K562 (cell line): ENCODE results near the gene MRPS26. TPM values are rescaled to one million over a fixed set of nuclear protein-coding genes. Genes with fewer than 3 reads are reported as not detected.

Experiments
- ATAC-seq: fragments of 200-7000 bp; cut with Tn5 transposase; 3 replicates; pipeline ENCODE4 v1.9.1; 2020; ENCODE audit warnings: moderate library complexity
- BruUV-seq: library from RNA; stranded (reverse); fragments of 400-500 nt; replicated peaks from 2 replicates; lab custom pipeline; 2021; lab: Mats Ljungman, UMichigan
- CTCF ChIA-PET: fragments of 300-600 bp; formaldehyde crosslinking; extraction: SDS; loops from one replicate; lab custom pipeline; 2021; ENCODE audit warnings: low intra/inter-chr PET ratio; lab: Yijun Ruan, JAX
- POLR2A ChIA-PET: fragments of 300-600, 350-650 bp; sonication (Branson Sonifier 250); formaldehyde crosslinking; extraction: SDS; loops from one replicate; lab custom pipeline; 2021; ENCODE audit warnings: antibody characterized with exemption, inconsistent platforms; lab: Yijun Ruan, JAX
- DNase-seq, 4 experiments: peaks; one replicate each; pipeline versions ENCODE4 v3.0.0 to v3.0.0-alpha.2; 2011 to 2018; ENCODE audit warnings: low spot score in 3 of 4, mixed read lengths in 3 of 4; ENCODE audit errors: extremely low read depth in 1 of 4
- FAIRE-seq: peaks from 2 replicates; lab custom pipeline; 2011; peaks lifted over from hg19 to GRCh38; lab: Jason Lieb, UNC
- H2AFZ ChIP-seq: 2 replicates; pipeline ENCODE4 v1.6.0; 2011; ENCODE audit warnings: low read depth, low read length, control low read depth, inconsistent platforms
- H3K27ac ChIP-seq: fragments of 200-600 bp; 3 replicates; pipeline ENCODE4 v1.8.0; 2011; ENCODE audit warnings: low read depth, mild to moderate bottlenecking, control low read depth, inconsistent platforms, low read length, moderate library complexity, mixed read lengths; ENCODE audit errors: extremely low read depth
- H3K27me3 ChIP-seq, 2 experiments: fragments of 300-600 bp in 1 of 2; 2 replicates in 1 of 2; 3 replicates in 1 of 2; pipeline versions ENCODE4 v1.6.0 to v1.8.0; 2011; ENCODE audit warnings: inconsistent platforms in 2 of 2, low read length in 2 of 2, mild to moderate bottlenecking in 1 of 2, mixed read lengths in 1 of 2, moderate library complexity in 1 of 2; ENCODE audit not compliant: control insufficient read depth in 2 of 2, insufficient read depth in 2 of 2
- H3K36me3 ChIP-seq: fragments of 300-600 bp; 3 replicates; pipeline ENCODE4 v1.8.0; 2011; ENCODE audit warnings: mild to moderate bottlenecking, low read length, inconsistent platforms; ENCODE audit not compliant: control insufficient read depth, insufficient read depth
- H3K4me1 ChIP-seq, 2 experiments: fragments of 200-600 bp in 1 of 2; replicated peaks in 1 of 2; 2 replicates in 1 of 2; 3 replicates in 1 of 2; pipeline versions ENCODE4 v1.5.1 to v1.8.0; 2011; ENCODE audit warnings: inconsistent platforms in 2 of 2, low read length in 2 of 2, mild to moderate bottlenecking in 1 of 2, mixed read lengths in 1 of 2, moderate library complexity in 1 of 2; ENCODE audit not compliant: control insufficient read depth in 2 of 2, insufficient read depth in 2 of 2
- H3K4me2 ChIP-seq: 2 replicates; pipeline ENCODE4 v1.6.1; 2011; ENCODE audit warnings: low read length, control low read depth, inconsistent platforms, mixed read lengths; ENCODE audit not compliant: insufficient read depth
- H3K4me3 ChIP-seq: fragments of 200-600 bp; sonication (generic), shearing (Covaris generic); 2 replicates; pipeline ENCODE4 v1.5.1; 2016; ENCODE audit warnings: control low read depth, inconsistent platforms
- H3K79me2 ChIP-seq: fragments of 200-600 bp; 3 replicates; pipeline ENCODE4 v1.8.0; 2011; ENCODE audit warnings: low read length, inconsistent platforms; ENCODE audit not compliant: control insufficient read depth, insufficient read depth
- H3K9ac ChIP-seq, 2 experiments: 2 replicates each; pipeline versions ENCODE4 v1.6.0 to v1.6.1; 2011; ENCODE audit warnings: low read depth in 2 of 2, low read length in 2 of 2, control low read depth in 1 of 2, inconsistent platforms in 1 of 2, mild to moderate bottlenecking in 1 of 2, mixed read lengths in 1 of 2; ENCODE audit not compliant: insufficient read depth in 1 of 2
- H3K9me1 ChIP-seq: one replicate; pipeline ENCODE4 v1.6.0; 2011; ENCODE audit warnings: inconsistent platforms, mild to moderate bottlenecking, low read length, moderate library complexity; ENCODE audit not compliant: control insufficient read depth, insufficient read depth
- H3K9me3 ChIP-seq: replicated peaks from 2 replicates; pipeline ENCODE4 v1.5.1; 2011; ENCODE audit warnings: low read depth, low read length, inconsistent platforms; ENCODE audit not compliant: control insufficient read depth, insufficient read depth
- H4K20me1 ChIP-seq: replicated peaks from 2 replicates; pipeline ENCODE4 v1.6.1; 2011; ENCODE audit warnings: low read length, inconsistent platforms, mixed read lengths; ENCODE audit not compliant: control insufficient read depth, insufficient read depth
- ARID1B ChIP-seq: fragments of 450-650 bp; IDR thresholded peaks from 2 replicates; pipeline ENCODE4 v1.6.1; 2016; ENCODE audit warnings: antibody characterized with exemption, mild to moderate bottlenecking, inconsistent platforms
- CBFA2T2 ChIP-seq: fragments of 450-650 bp; conservative IDR thresholded peaks from 2 replicates; pipeline ENCODE4 v1.6.1; 2017; ENCODE audit warnings: mild to moderate bottlenecking
- CREBBP ChIP-seq: IDR thresholded peaks from one replicate; pipeline ENCODE4 v1.6.1; 2012; ENCODE audit warnings: low read depth, mild to moderate bottlenecking, control low read depth, inconsistent platforms, low read length
- DPF2 ChIP-seq: fragments of 450-650 bp; IDR thresholded peaks from 2 replicates; pipeline ENCODE4 v1.6.1; 2016
- ERF ChIP-seq: fragments of 450-650 bp; formaldehyde crosslinking; IDR thresholded peaks from 2 replicates; pipeline ENCODE4 v1.4.0; 2020; ENCODE audit warnings: mild to moderate bottlenecking, mixed read lengths
- HDAC3 ChIP-seq: fragments of 450-650 bp; IDR thresholded peaks from 2 replicates; pipeline ENCODE4 v1.6.1; 2018; ENCODE audit warnings: borderline replicate concordance, mild to moderate bottlenecking, moderate library complexity; ENCODE audit not compliant: partially characterized antibody
- HOXB6 ChIP-seq: fragments of 250-450 bp; sonication (Bioruptor Pico); IDR thresholded peaks from 2 replicates; pipeline ENCODE4 v1.5.1; 2022; ENCODE audit warnings: mild to moderate bottlenecking, borderline replicate concordance
- KLF10 ChIP-seq: fragments of 250-450 bp; sonication (Bioruptor Pico); IDR thresholded peaks from 2 replicates; pipeline ENCODE4 v1.6.1; 2021; ENCODE audit warnings: matching md5 sums
- MCM5 ChIP-seq: fragments of 450-650 bp; IDR thresholded peaks from 2 replicates; pipeline ENCODE4 v1.6.1; 2016; ENCODE audit warnings: low read depth
- MCM7 ChIP-seq, 2 experiments: fragments of 450-650 bp; IDR thresholded peaks; 2 replicates each; pipeline ENCODE4 v1.6.1; 2016 to 2018
- NCOR1 ChIP-seq: fragments of 450-650 bp; IDR thresholded peaks from 2 replicates; pipeline ENCODE4 v1.6.1; 2016; ENCODE audit warnings: mild to moderate bottlenecking, moderate library complexity
- RBFOX2 ChIP-seq: fragments of 200-400 bp; formaldehyde crosslinking; IDR thresholded peaks from 2 replicates; pipeline ENCODE4 v1.6.1; 2017; ENCODE audit warnings: low read depth, mild to moderate bottlenecking, low read length, moderate library complexity
- SREBF2 ChIP-seq: sonication (generic); formaldehyde crosslinking; IDR thresholded peaks from 2 replicates; pipeline ENCODE4 v1.4.0; 2020; ENCODE audit warnings: mild to moderate bottlenecking, missing genetic modification reagents
- TCF7 ChIP-seq: sonication (generic); IDR thresholded peaks from 2 replicates; pipeline ENCODE4 v1.6.1; 2016; ENCODE audit warnings: antibody characterized with exemption, borderline replicate concordance
- TSC22D4 ChIP-seq: fragments of 450-650 bp; IDR thresholded peaks from 2 replicates; pipeline ENCODE4 v1.6.1; 2016; ENCODE audit warnings: missing genetic modification characterization, missing biosample characterization, control low read depth
- ZBTB1 ChIP-seq: sonication (generic); formaldehyde crosslinking; IDR thresholded peaks from 2 replicates; pipeline ENCODE4 v1.8.1; 2023; ENCODE audit warnings: missing genetic modification reagents, low read depth, mild to moderate bottlenecking, borderline replicate concordance
- ZBTB2 ChIP-seq: fragments of 450-650 bp; IDR thresholded peaks from 2 replicates; pipeline ENCODE4 v1.6.1; 2016; ENCODE audit warnings: antibody characterized with exemption
- ZBTB9 ChIP-seq: fragments of 450-650 bp; formaldehyde crosslinking; IDR thresholded peaks from 2 replicates; pipeline ENCODE4 v1.4.0; 2020; ENCODE audit warnings: mild to moderate bottlenecking, moderate library complexity
- ZNF518B ChIP-seq: fragments of 250-450 bp; sonication (Bioruptor Pico); IDR thresholded peaks from 2 replicates; pipeline ENCODE4 v1.5.0; 2021; ENCODE audit warnings: mild to moderate bottlenecking, moderate library complexity
- ZNF764 ChIP-seq: fragments of 250-450 bp; sonication (Bioruptor Pico); IDR thresholded peaks from 2 replicates; pipeline ENCODE4 v1.4.0; 2020; ENCODE audit warnings: low read depth, mild to moderate bottlenecking, moderate library complexity
- WGBS: fragments of 100-300 bp; shearing (Covaris generic); methylation state at CpG from one replicate; pipeline ENCODE4 v1.1.6; 2016; ENCODE audit warnings: low coverage, mixed read lengths; ENCODE audit not compliant: insufficient coverage; ENCODE audit errors: missing lambda C conversion rate; 5-methylcytosine and 5-hydroxymethylcytosine counted together
- in situ Hi-C: fragments of 300-500 bp; cut with MboI; formaldehyde crosslinking; loops from 4 replicates; pipeline ENCODE4 v1.15.0; 2018; ENCODE audit warnings: inconsistent platforms, mixed read lengths
- intact Hi-C: fragments of 100-400 bp; cut with micrococcal nuclease; formaldehyde crosslinking; loops from 2 replicates; pipeline ENCODE4 v1.14.2; 2022
- polyA plus RNA-seq, 8 experiments: library from polyadenylated mRNA; depleted of rRNA in 4 of 8; stranded (reverse) in 5 of 8; unstranded in 3 of 8; fragments of >200 nt; fragmentation: Nextera tagmentation in 2 of 8; fragmentation: Illumina TruSeq in 1 of 8; extraction: Ambion mirVana in 2 of 8; extraction: Trizol in 1 of 8; gene quantifications; 2 replicates each; pipeline versions ENCODE4 v1.2.1 to v1.2.3, GENCODE V29; 2011 to 2014; ENCODE audit warnings: inconsistent platforms in 1 of 8, missing spikeins in 1 of 8
- total RNA-seq, 7 experiments: library from RNA; depleted of rRNA in 6 of 7; stranded (reverse); fragments of >200 nt in 6 of 7; fragmentation: Illumina TruSeq in 2 of 7; extraction: Trizol in 2 of 7; gene quantifications; 2 replicates each; pipeline versions ENCODE4 v1.2.1 to v1.2.3, GENCODE V29; 2011 to 2021; ENCODE audit warnings: low replicate concordance in 1 of 7

MRPS26 gene
- total and polyA plus RNA-seq, 9 of the 15 experiments (the other 6 are each of a cell fraction or from before 2014, with no cell fraction given) = 2.7 to 70.5 (median 28.8) TPM

GRCh38 chr20:3038454-3038853, 7.4 kb upstream of the MRPS26 start:
- no peak overlapping the region for H2AFZ ChIP-seq
- H3K9me3 ChIP-seq = no peaks in the 10 kb centered on the region
- no peak overlapping the region for H3K27ac ChIP-seq
- peak overlapping the region in 1 of 2 experiments; percentile 14; a peak in 1 of 4 replicates for H3K9ac ChIP-seq
- H3K4me2 ChIP-seq = peak overlapping the region; percentile 25; the same call in 1 of the 2 replicates
- DNase-seq = peak; percentile 38 to 59 (median 41)
- ChIA-PET POLR2A (interaction anchor here (0.6 kb wide), 1 partner anchor 673 kb away, joined by 4 read pairs; no protein-coding TSS in a partner anchor), CTCF (no interaction called here)
- FAIRE-seq = peak; percentile 26
- BruUV-seq = no TSS peak
- H3K36me3 ChIP-seq = peaks cover 68% of the 10 kb centered on the region; the same call in 2 of the 3 replicates
- no peaks in the 10 kb centered on the region for H3K79me2 ChIP-seq
- peaks cover 6% of the 10 kb centered on the region in 2 experiments; a peak in 4 of 5 replicates for H3K4me1 ChIP-seq
- in situ Hi-C loops (no loop called here), intact Hi-C loops (no loop called here)
- H4K20me1 ChIP-seq = no peaks in the 10 kb centered on the region
- no peak overlapping the region for H3K4me3 ChIP-seq
- no peaks in the 10 kb centered on the region for H3K9me1 ChIP-seq
- H3K27me3 ChIP-seq = no peaks in the 10 kb centered on the region
- WGBS = 25% methylated on average over 4 of the region's 5 CpGs
- peak; percentile 77 for ATAC-seq
- TF ChIP-seq KLF10 (no peak), RBFOX2 (no peak), MCM5 (no peak), ARID1B (peak; percentile 18; the same call in 1 of the 2 replicates), ERF (no peak), ZNF764 (CRISPR knock-in tag) (no peak), NCOR1 (0 out of 2 replicates have a peak, but pooled peaks have one; percentile 29), TCF7 (no peak), ZBTB9 (no peak), CREBBP (no peak), MCM7 (IDR thresholded peaks at IDR 0.05) (no peak), ZBTB2 (no peak), HOXB6 (no peak), DPF2 (no peak), CBFA2T2 (peak; percentile 48), SREBF2 (CRISPR knock-in tag) (no peak), HDAC3 (no peak), TSC22D4 (tag) (no peak), ZBTB1 (CRISPR knock-in tag) (no peak), ZNF518B (CRISPR knock-in tag) (no peak)
